Mesenteric fat pad (tissue), 1 donor: ENCODE measurements around the gene CLEC4A. TPM values are rescaled to one million over a fixed set of nuclear protein-coding genes. Genes with fewer than 3 reads are reported as not detected.
"Not testable (repeated sequence)": the region's sequence is repeated elsewhere in the genome, so short reads cannot be mapped to it uniquely, and the experiment has no call there.

Source experiments
- DNase-seq: peaks from one replicate; pipeline ENCODE4 v3.0.0-alpha.2; 2020; ENCODE audit warnings: low spot score
- long read RNA-seq: library from polyadenylated mRNA; unstranded; transcript quantifications from one replicate; pipeline ENCODE4 v2.0.0, GENCODE V29; 2020
- total RNA-seq: library from RNA; stranded (reverse); fragmentation: NEBNext Ultra II Directional; extraction: Animal tissue kit (Norgen Biotek cat#: 25700); gene quantifications from one replicate; pipeline ENCODE4 v1.2.1, GENCODE V29; 2021
- donor health status: DM: yes; HTN: yes; CAD: no.

CLEC4A gene
- 3.5 TPM for total RNA-seq
- long read RNA-seq, partial matches to known transcripts, result 0 of 4 reads
- long read RNA-seq, other reads (novel, unspliced or antisense), result 2 of 4 reads

DNA sequence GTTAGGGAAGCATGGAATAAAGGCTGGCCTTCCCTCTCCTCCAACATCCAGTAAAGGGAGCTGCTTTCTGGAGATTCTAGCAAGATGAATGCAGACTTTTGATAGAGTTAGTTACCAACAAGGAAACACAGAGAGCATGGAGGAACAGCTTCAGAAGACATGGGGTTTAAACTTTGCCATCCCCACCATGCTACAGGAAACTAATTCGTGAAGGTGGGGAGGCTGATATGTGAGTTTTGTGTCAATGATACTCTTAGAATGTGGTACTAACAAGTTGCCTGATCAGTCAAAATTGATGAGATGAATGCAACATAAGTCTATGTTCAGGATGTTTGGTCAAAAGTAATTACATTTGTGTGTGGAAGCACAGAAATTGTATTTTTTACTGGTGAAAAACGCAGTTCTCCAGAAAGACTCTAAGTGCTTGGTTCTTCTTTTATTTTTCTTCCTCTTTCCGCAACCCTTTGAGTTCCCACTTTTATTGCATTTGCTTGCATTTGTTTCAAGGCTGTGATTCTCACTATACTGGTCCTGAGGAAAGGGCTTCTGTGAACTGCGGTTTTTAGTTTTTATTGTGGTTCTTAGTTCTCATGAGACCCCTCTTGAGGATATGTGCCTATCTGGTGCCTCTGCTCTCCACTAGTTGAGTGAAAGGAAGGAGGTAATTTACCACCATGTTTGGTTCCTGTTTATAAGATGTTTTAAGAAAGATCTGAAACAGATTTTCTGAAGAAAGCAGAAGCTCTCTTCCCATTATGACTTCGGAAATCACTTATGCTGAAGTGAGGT is at the start of gene CLEC4A:
TSS of gene CLEC4A (plus strand) at position 494 of the 789 bp plus-strand sequence. CDS start at position 756, 262 bp downstream.
- no peak for DNase-seq

DNA sequence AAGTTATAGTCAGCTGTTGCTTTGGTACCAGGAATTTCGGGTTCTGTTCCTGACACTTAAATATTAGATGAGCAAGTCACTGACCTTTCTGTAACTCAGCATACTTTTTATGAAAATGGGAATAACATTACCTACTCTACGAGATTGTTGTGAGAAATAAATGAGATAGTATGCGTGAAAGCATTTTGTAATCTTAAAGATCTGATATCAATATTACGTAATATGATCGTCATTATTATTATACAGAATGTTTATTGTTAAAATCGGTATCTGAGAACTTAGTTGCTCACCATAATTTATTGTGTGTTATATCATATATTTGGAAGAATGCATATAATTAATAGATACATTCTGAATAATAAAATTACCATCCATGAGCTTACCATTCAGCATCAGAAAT is 47.5 kb upstream of the CLEC4A start:
- DNase-seq, result no peak

- DNase-seq, result no peak
Observed at GRCh38 chr12:8076366-8076765, 47.1 kb upstream of the CLEC4A start.

GRCh38 chr12:8077207-8077606 is 46.2 kb upstream of the CLEC4A start:
- DNase-seq, result no peak

GRCh38 chr12:8078398-8078797 is 45.0 kb upstream of the CLEC4A start:
- DNase-seq, result no peak

DNA sequence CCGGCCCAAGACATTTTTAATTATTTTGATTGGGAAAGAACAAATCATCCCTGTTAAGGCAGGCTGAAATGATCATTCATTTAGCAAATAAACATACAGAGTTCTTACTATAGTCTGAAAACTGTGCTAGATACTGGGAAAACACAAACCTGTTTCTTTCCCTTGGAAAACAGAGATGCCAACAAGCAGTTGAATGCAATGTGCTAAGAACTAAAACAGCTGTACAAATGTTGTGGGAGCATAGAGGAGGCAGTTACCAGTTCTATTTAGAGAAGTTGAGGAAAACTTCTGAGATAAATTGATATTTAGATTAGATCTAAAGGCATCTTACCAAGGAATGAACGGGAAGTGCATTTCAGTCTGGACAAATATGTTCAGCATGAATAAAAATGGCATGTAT is 44.5 kb upstream of the CLEC4A start:
- DNase-seq, result no peak

DNA sequence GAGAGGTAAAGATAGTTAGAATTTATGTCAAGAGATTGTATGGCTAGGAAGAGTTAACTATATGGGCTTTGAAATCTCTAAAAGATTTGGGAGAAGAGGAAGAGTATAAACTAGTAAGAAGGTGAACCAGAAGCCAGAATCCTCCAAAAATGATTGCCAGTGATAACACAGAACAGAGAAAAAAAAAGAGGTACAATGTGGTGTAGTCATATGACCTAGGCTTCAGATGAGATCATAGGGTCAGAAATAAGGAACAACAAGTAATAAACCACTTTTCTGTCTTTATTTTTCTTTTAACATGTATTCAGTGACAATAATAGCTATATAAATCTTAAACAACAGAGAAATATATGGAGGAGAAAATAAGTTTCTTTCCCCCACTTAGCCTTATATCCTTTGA is 43.3 kb upstream of the CLEC4A start:
- DNase-seq, result no peak

GRCh38 chr12:8081251-8081920 is 42.0 kb upstream of the CLEC4A start:
- DNase-seq, result no peak

- DNase-seq, result no peak
Observed at GRCh38 chr12:8082808-8083100, 40.7 kb upstream of the CLEC4A start.

GRCh38 chr12:8084351-8084750 is 39.1 kb upstream of the CLEC4A start:
- DNase-seq, result not testable (repeated sequence)

- no peak for DNase-seq
Observed at GRCh38 chr12:8087666-8088065, 35.8 kb upstream of the CLEC4A start.

DNA sequence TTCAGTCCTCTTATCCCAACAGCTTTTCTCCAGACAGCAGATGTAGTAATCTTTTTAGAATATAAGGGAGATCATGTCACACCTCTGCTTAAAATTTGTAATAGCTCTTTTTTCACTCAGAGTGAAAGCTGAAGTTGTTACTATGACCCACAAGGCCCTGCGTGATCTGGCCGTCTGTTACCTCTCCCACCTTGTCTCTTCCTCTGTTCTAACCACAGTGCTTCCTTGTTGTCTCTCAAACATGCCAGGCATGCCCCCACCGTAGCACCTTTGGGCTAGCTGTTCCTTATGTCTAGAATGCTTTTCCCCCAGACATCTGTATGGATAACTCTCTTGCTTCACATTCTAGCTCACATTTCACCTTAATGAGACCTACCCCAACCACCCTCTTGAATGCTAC is 34.8 kb upstream of the CLEC4A start:
- DNase-seq, result no peak

- DNase-seq, result not testable (repeated sequence)
Observed at GRCh38 chr12:8089277-8089676, 34.1 kb upstream of the CLEC4A start.

DNA sequence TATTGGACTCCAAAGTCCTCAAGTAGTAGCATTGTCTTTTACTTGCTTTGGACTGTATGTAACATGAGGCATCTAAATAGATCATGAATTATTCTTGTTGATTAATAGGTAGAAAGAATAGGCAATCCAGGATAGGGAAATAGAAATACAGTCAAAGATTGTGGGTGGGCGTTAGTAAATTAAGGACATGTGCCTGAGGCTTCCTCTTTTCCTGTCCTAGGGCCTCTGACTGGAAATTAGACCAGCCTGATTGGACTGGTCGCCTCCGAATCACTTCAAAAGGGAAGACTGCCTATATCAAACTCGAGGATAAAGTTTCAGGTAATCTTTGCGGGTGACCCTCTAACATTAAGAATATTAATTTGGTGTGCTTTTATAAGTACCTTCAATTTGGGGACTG is 33.7 kb upstream of the CLEC4A start:
- no peak for DNase-seq

DNA sequence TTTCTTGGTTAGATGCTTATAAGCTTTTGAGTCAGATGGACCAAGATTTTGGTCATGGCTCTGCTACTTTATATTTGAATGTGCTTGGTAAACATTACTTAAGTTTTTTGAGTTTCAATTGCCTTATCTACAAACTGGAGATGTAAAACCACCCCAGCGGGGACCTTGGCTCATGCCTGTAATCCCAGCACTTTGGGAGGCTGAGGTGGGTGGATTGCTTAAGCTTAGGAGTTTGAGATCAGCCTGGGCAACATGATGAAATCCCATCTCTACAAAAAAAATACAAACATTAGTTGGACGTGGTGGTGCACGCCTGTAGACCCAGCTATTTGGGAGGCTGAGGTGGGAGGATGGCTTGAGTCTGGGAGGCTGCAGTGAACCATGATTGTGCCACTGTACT is 30.1 kb upstream of the CLEC4A start:
- DNase-seq, result no peak

DNA sequence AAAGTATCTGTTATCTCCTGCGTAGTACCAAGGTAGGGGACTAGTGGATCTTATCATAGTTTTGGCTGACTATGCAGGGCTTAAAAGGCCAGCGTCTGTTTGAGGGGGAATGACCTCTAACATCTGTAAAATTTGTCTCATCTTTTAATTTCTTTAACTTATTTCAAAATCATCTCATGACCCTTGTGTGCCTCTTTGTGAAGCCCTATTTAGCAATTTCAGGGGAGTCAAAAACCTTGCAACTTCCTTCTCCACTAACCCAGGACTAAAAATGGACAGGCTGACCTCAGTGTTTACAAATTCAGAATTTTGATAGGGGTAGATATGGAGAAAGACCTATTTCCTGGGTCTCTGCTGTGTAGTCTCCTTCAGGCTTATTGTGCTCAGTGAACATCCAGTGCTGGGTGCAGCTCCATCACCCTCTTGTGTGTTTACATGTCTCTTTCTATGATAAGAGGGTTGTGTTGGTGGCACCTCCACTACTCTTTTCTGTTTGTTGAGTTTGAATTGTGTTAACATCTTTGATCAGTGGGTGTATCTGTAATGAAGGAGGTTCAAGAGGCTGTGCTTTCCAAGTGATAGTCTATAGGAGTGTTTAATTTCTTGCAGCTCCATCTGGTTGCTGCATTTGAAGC is 27.0 kb upstream of the CLEC4A start:
- DNase-seq, result no peak

DNA sequence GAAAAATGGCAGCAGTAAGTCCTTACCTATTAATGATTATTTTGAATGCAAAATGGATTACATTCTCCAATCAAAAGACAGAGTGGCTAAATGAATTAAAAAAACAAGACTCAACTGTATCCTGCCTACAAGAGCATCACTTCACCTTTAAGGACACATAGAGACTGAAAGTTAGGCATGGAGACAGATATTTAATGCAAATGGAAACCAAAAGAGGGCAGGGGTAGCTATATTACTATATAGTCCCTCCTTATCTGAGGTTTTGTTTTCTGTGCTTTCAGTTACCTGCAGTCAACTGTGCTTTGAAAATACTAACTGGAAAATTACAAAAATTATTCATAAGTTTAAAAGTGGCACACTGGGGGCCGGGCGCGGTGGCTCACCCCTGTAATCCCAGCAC is 24.2 kb upstream of the CLEC4A start:
- no peak for DNase-seq

DNA sequence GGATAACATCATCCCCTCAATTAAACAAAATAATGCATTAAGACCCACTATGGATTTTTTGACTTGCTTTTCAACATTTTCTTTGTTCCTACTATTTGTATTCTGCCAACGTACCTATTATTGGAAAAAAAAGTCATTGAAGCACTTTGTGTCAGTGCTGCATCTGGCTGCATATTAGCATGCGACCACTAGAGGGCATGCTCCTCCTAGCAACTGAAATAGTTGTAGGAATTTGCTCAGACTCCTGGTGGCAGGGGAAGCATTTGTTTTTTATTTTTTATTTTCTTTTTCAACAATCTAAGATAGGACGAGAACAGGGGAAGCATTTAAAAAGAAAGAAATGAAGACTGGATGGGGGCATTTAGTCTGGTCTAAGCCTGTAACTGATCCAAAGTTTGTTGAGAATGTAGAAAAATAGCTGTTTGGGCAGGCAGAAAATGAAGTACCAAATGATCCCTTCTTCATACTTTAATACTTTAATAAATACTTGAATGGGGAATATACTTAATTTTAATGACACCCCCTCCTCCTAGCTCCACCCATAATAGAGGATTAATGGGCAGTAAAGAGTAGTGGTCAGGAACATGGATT is 14.5 kb upstream of the CLEC4A start:
- DNase-seq, result no peak

DNA sequence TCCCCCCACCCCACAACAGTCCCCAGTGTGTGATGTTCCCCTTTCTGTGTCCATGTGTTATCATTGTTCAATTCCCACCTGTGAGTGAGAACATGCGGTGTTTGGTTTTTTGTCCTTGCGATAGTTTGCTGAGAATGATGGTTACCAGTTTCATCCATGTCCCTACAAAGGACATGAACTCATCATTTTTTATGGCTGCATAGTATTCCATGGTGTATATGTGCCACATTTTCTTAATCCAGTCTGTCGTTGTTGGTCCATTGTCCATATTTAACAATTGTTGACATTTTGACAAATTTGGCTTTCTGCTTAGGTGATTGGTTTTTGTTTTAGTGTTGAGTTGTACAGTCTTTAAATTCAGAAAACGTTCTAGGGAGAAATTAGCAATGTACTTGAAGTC is 10.3 kb upstream of the CLEC4A start:
- DNase-seq, result not testable (repeated sequence)

DNA sequence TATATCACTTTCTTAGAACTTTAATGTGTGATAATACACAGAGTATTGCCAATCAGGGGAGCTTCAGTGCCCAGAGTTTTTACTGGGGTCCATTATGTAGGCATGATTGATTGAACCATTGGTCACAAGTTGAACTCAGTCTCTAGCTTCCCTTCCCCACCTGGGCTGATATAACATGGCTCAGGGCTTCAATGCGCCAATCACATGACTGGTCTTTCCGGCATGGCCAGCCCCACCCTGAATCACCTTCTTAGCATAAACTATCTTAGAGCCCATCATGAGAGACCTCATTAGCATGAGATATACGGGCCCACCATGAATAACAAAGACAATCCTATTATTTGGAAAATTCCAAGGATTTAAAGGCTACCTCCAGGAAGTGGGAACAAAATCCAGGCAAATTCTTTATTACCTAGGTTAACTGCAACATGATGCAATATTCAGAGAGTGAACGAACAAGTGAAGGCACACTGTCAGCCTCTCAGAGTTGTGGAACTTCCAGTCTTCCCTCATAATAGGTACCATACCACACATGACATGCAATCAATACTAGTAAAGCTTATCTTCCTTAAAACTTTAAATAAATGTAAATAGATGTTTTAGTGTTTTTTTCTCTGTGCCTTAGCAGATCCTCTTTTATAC is 3.2 kb upstream of the CLEC4A start:
- DNase-seq, result no peak

GRCh38 chr12:8127138-8127537 is 3.7 kb downstream of the CLEC4A start:
- DNase-seq, result no peak
